HUES64 (cell line): ENCODE data around the gene IQUB.
"Not testable (repeated sequence)": the region's sequence is repeated elsewhere in the genome, so short reads cannot be mapped to it uniquely, and the experiment has no call there.

Experiments used
- H3K27ac ChIP-seq: 2 replicates; pipeline ENCODE4 v1.7.0; 2013; ENCODE audit warnings: low read depth, low read length, inconsistent platforms
- H3K27me3 ChIP-seq: 2 replicates; pipeline ENCODE4 v1.6.1; 2013; ENCODE audit warnings: mild to moderate bottlenecking, low read length; ENCODE audit not compliant: insufficient read depth
- H3K36me3 ChIP-seq: 2 replicates; pipeline ENCODE4 v1.6.1; 2013; ENCODE audit warnings: mild to moderate bottlenecking, low read length; ENCODE audit not compliant: insufficient read depth
- H3K4me1 ChIP-seq: 2 replicates; pipeline ENCODE4 v1.6.1; 2013; ENCODE audit warnings: mild to moderate bottlenecking, low read length, moderate library complexity; ENCODE audit not compliant: insufficient read depth
- H3K4me3 ChIP-seq: 2 replicates; pipeline ENCODE4 v1.5.1; 2013; ENCODE audit warnings: mild to moderate bottlenecking, low read length, moderate library complexity
- H3K9ac ChIP-seq: 2 replicates; pipeline ENCODE4 v1.6.1; 2013; ENCODE audit warnings: mild to moderate bottlenecking, low read depth, low read length
- H3K9me3 ChIP-seq: 2 replicates; pipeline ENCODE4 v1.6.1; 2013; ENCODE audit warnings: low read depth, low read length; ENCODE audit not compliant: insufficient read depth
- WGBS: fragments of 150-250, 120-280 bp; methylation state at CpG from one replicate; pipeline ENCODE4 v1.1.7; 2013; ENCODE audit warnings: missing lambda C conversion rate; 5-methylcytosine and 5-hydroxymethylcytosine counted together

The IQUB gene

GRCh38 chr7:123485187-123485586 is 49.2 kb downstream of the IQUB start:
- Histone ChIP-seq H3K9ac (no peak overlapping the region), H3K9me3 (peaks cover 5% of the 10 kb centered on the region; the same call in 1 of the 2 replicates), H3K27ac (no peak overlapping the region), H3K27me3 (no peaks in the 10 kb centered on the region), H3K4me1 (no peaks in the 10 kb centered on the region), H3K36me3 (no peaks in the 10 kb centered on the region), H3K4me3 (no peak overlapping the region)
- no CpG with 5 or more reads among the region's 1 CpG for WGBS

GRCh38 chr7:123484199-123484598 is 50.2 kb downstream of the IQUB start:
- WGBS: 100% methylated on average over 2 of the region's 2 CpGs
- H3K27ac ChIP-seq: no peak overlapping the region

GRCh38 chr7:123480107-123480506 is 54.3 kb downstream of the IQUB start:
- Histone ChIP-seq H3K4me1 (no peaks in the 10 kb centered on the region), H3K9me3 (no peaks in the 10 kb centered on the region), H3K9ac (no peak overlapping the region), H3K27me3 (no peaks in the 10 kb centered on the region), H3K27ac (no peak overlapping the region), H3K36me3 (no peaks in the 10 kb centered on the region), H3K4me3 (no peak overlapping the region)
- WGBS: 88% methylated on average over 3 of the region's 3 CpGs

More at GRCh38 chr7:123484199-123484598, 50.2 kb downstream of the IQUB start:
- Histone ChIP-seq H3K4me3 (no peak overlapping the region), H3K9ac (no peak overlapping the region), H3K4me1 (no peaks in the 10 kb centered on the region), H3K27me3 (no peaks in the 10 kb centered on the region), H3K9me3 (no peaks in the 10 kb centered on the region), H3K36me3 (no peaks in the 10 kb centered on the region)

GRCh38 chr7:123478056-123478455 is 56.3 kb downstream of the IQUB start:
- H3K4me1 ChIP-seq, H3K4me3 ChIP-seq, H3K27ac ChIP-seq, H3K9ac ChIP-seq, H3K36me3 ChIP-seq, H3K27me3 ChIP-seq, H3K9me3 ChIP-seq: not testable (repeated sequence)
- WGBS: 84% methylated on average over 1 of the region's 1 CpG

- Histone ChIP-seq H3K4me3 (no peak overlapping the region), H3K27ac (no peak overlapping the region), H3K9me3 (no peaks in the 10 kb centered on the region), H3K4me1 (no peaks in the 10 kb centered on the region), H3K36me3 (no peaks in the 10 kb centered on the region), H3K9ac (no peak overlapping the region), H3K27me3 (no peaks in the 10 kb centered on the region)
- 89% methylated on average over 2 of the region's 2 CpGs for WGBS
Measured at GRCh38 chr7:123472750-123473445, 61.5 kb downstream of the IQUB start.

GRCh38 chr7:123472327-123472726 is 62.1 kb downstream of the IQUB start:
- Histone ChIP-seq H3K27me3 (no peaks in the 10 kb centered on the region), H3K9ac (no peak overlapping the region), H3K36me3 (no peaks in the 10 kb centered on the region), H3K9me3 (no peaks in the 10 kb centered on the region), H3K27ac (no peak overlapping the region), H3K4me3 (no peak overlapping the region), H3K4me1 (no peaks in the 10 kb centered on the region)
- 94% methylated on average over 2 of the region's 2 CpGs for WGBS

GRCh38 chr7:123468303-123468702 is 66.1 kb downstream of the IQUB start:
- Histone ChIP-seq H3K9me3 (no peaks in the 10 kb centered on the region), H3K36me3 (no peaks in the 10 kb centered on the region), H3K27ac (no peak overlapping the region), H3K4me3 (no peak overlapping the region), H3K9ac (no peak overlapping the region), H3K27me3 (no peaks in the 10 kb centered on the region), H3K4me1 (no peaks in the 10 kb centered on the region; the same call in 1 of the 2 replicates)
- 95% methylated on average over 5 of the region's 5 CpGs for WGBS

GRCh38 chr7:123463890-123464289 is 70.5 kb downstream of the IQUB start:
- H3K4me1 ChIP-seq: no peaks in the 10 kb centered on the region; the same call in 1 of the 2 replicates
- no peak overlapping the region for H3K9ac ChIP-seq
- no peaks in the 10 kb centered on the region for H3K36me3 ChIP-seq
- 95% methylated on average over 2 of the region's 2 CpGs for WGBS
- no peaks in the 10 kb centered on the region for H3K9me3 ChIP-seq
- H3K27ac ChIP-seq: no peak overlapping the region
- no peaks in the 10 kb centered on the region for H3K27me3 ChIP-seq
- H3K4me3 ChIP-seq: no peak overlapping the region

GRCh38 chr7:123460616-123461015 is 73.8 kb downstream of the IQUB start:
- Histone ChIP-seq H3K9ac (no peak overlapping the region), H3K27ac (no peak overlapping the region), H3K4me3 (no peak overlapping the region), H3K27me3 (no peaks in the 10 kb centered on the region), H3K36me3 (no peaks in the 10 kb centered on the region), H3K4me1 (peaks cover 3% of the 10 kb centered on the region; the same call in 1 of the 2 replicates), H3K9me3 (no peaks in the 10 kb centered on the region)
- WGBS: 92% methylated on average over 3 of the region's 3 CpGs

GRCh38 chr7:123455965-123456470 is 78.4 kb downstream of the IQUB start:
- H3K4me3 ChIP-seq: no peak overlapping the region
- WGBS: 87% methylated on average over 1 of the region's 1 CpG
- no peak overlapping the region for H3K27ac ChIP-seq
- H3K9ac ChIP-seq: no peak overlapping the region
- no peaks in the 10 kb centered on the region for H3K27me3 ChIP-seq
- H3K4me1 ChIP-seq: peaks cover 3% of the 10 kb centered on the region; the same call in 1 of the 2 replicates
- peaks cover 9% of the 10 kb centered on the region; the same call in 1 of the 2 replicates for H3K9me3 ChIP-seq
- H3K36me3 ChIP-seq: no peaks in the 10 kb centered on the region

GRCh38 chr7:123440101-123440548 is 94.3 kb downstream of the IQUB start:
- Histone ChIP-seq H3K4me3 (0 out of 2 replicates have a peak overlapping the region, but pooled peaks have one; percentile 13), H3K27ac (peak overlapping the region; percentile 91), H3K9me3 (no peaks in the 10 kb centered on the region), H3K36me3 (no peaks in the 10 kb centered on the region), H3K9ac (peak overlapping the region; percentile 50), H3K27me3 (no peaks in the 10 kb centered on the region), H3K4me1 (peaks cover 23% of the 10 kb centered on the region)
- WGBS: 16% methylated on average over 1 of the region's 2 CpGs
